OCI-LY3 (cell line): Measurements from ENCODE around the gene TMEM18.

ENCODE experiments used
- H2AFZ ChIP-seq: fragments of 200-600, 300-600 bp; shearing (Covaris generic); 2 replicates; pipeline ENCODE4 v1.6.0; 2014; ENCODE audit warnings: antibody characterized with exemption, low read depth, low read length
- H3K27ac ChIP-seq: fragments of 200-600, 300-600 bp; sonication (generic); 2 replicates; pipeline ENCODE4 v1.5.1; 2014; ENCODE audit warnings: mild to moderate bottlenecking, low read length, moderate library complexity, mixed read lengths
- H3K27me3 ChIP-seq: fragments of 200-600, 300-600 bp; sonication (generic); 2 replicates; pipeline ENCODE4 v1.6.1; 2014; ENCODE audit warnings: low read depth, low read length, mixed read lengths
- H3K36me3 ChIP-seq: fragments of 200-600, 300-600 bp; sonication (generic); replicated peaks from 2 replicates; pipeline ENCODE3; 2014; ENCODE audit warnings: low read depth, low read length, mixed read lengths
- H3K4me1 ChIP-seq: fragments of 300-600, 200-600 bp; sonication (generic); 2 replicates; pipeline ENCODE4 v1.6.1; 2014; ENCODE audit warnings: low read length, mixed read lengths
- H3K4me2 ChIP-seq: fragments of 200-600, 300-600 bp; sonication (generic); 2 replicates; pipeline ENCODE4 v1.6.1; 2014; ENCODE audit warnings: low read length, mixed read lengths
- H3K4me3 ChIP-seq: fragments of 300-600, 200-600 bp; sonication (generic); 2 replicates; pipeline ENCODE4 v1.5.1; 2014; ENCODE audit warnings: antibody characterized with exemption, mild to moderate bottlenecking, low read length, moderate library complexity
- H3K79me2 ChIP-seq: fragments of 300-600, 200-600 bp; shearing (Covaris generic); 2 replicates; pipeline ENCODE4 v1.6.1; 2014; ENCODE audit warnings: mild to moderate bottlenecking, low read length, mixed read lengths
- H3K9ac ChIP-seq: fragments of 300-600, 200-600 bp; shearing (Covaris generic); 2 replicates; pipeline ENCODE4 v1.6.0; 2014; ENCODE audit warnings: mild to moderate bottlenecking, low read length, moderate library complexity
- H3K9me3 ChIP-seq: fragments of 200-600, 300-600 bp; shearing (Covaris generic); 2 replicates; pipeline ENCODE4 v1.6.1; 2014; ENCODE audit warnings: low read length, mixed read lengths; ENCODE audit not compliant: insufficient read depth
- H4K20me1 ChIP-seq: fragments of 200-600, 300-600 bp; sonication (generic); 2 replicates; pipeline ENCODE4 v1.6.1; 2016; ENCODE audit warnings: low read length, mixed read lengths; ENCODE audit not compliant: insufficient read depth
- EZH2phosphoT487 ChIP-seq: fragments of 200-600 bp; shearing (Covaris generic); IDR thresholded peaks from 2 replicates; pipeline ENCODE4 v1.6.1; 2018; ENCODE audit warnings: antibody characterized with exemption, mixed run types, low read depth
- TF ChIP-seq, protein P1 (sequence below): fragments of 200-600, 300-600 bp; sonication (generic); IDR thresholded peaks from 2 replicates; pipeline ENCODE4 v1.5.1; 2014; ENCODE audit warnings: antibody characterized with exemption, low read length, low read depth

Gene TMEM18

GRCh38 chr2:693606-694005 is 16.4 kb upstream of the TMEM18 start:
- Histone ChIP-seq H3K4me1 (peaks cover 19% of the 10 kb centered on the region), H3K27me3 (no peaks in the 10 kb centered on the region), H3K9ac (no peak overlapping the region), H3K79me2 (no peaks in the 10 kb centered on the region), H2AFZ (no peak overlapping the region), H3K4me2 (no peak overlapping the region), H3K36me3 (no peaks in the 10 kb centered on the region), H3K9me3 (0 out of 2 replicates have a peak, but pooled peaks cover under 1% of the 10 kb centered on the region), H3K4me3 (no peak overlapping the region), H4K20me1 (no peaks in the 10 kb centered on the region), H3K27ac (no peak overlapping the region)
- TF ChIP-seq, protein P1, sequence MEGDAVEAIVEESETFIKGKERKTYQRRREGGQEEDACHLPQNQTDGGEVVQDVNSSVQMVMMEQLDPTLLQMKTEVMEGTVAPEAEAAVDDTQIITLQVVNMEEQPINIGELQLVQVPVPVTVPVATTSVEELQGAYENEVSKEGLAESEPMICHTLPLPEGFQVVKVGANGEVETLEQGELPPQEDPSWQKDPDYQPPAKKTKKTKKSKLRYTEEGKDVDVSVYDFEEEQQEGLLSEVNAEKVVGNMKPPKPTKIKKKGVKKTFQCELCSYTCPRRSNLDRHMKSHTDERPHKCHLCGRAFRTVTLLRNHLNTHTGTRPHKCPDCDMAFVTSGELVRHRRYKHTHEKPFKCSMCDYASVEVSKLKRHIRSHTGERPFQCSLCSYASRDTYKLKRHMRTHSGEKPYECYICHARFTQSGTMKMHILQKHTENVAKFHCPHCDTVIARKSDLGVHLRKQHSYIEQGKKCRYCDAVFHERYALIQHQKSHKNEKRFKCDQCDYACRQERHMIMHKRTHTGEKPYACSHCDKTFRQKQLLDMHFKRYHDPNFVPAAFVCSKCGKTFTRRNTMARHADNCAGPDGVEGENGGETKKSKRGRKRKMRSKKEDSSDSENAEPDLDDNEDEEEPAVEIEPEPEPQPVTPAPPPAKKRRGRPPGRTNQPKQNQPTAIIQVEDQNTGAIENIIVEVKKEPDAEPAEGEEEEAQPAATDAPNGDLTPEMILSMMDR, result no peak
- no peak for TF ChIP-seq EZH2phosphoT487

DNA sequence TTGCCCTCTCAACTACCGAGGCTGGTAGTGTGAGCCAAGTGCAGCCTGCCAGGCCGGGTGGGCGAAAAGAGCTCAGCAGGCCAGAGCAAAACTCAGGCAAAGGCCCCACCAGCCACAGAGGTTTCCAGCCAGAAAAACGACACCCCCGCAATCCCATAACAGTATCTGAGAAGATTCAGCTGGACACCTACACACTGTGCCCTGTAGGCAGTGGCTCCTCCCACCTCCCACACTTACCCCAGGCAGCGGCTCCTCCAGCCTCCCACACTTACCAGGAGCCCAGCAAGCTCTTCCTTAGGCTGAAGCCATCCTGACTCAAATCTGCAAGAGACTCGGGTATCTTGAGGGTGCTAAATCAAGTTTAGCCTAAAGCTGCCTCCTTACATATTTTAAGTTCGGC is 15.6 kb upstream of the TMEM18 start:
- Histone ChIP-seq H3K27ac (no peak overlapping the region), H3K4me2 (no peak overlapping the region), H2AFZ (no peak overlapping the region), H3K36me3 (peaks cover 4% of the 10 kb centered on the region), H3K9me3 (no peaks in the 10 kb centered on the region), H3K27me3 (no peaks in the 10 kb centered on the region), H4K20me1 (no peaks in the 10 kb centered on the region), H3K4me3 (no peak overlapping the region), H3K4me1 (peaks cover 19% of the 10 kb centered on the region), H3K79me2 (no peaks in the 10 kb centered on the region), H3K9ac (no peak overlapping the region)
- no peak for TF ChIP-seq EZH2phosphoT487
- TF ChIP-seq, protein P1, result no peak

DNA sequence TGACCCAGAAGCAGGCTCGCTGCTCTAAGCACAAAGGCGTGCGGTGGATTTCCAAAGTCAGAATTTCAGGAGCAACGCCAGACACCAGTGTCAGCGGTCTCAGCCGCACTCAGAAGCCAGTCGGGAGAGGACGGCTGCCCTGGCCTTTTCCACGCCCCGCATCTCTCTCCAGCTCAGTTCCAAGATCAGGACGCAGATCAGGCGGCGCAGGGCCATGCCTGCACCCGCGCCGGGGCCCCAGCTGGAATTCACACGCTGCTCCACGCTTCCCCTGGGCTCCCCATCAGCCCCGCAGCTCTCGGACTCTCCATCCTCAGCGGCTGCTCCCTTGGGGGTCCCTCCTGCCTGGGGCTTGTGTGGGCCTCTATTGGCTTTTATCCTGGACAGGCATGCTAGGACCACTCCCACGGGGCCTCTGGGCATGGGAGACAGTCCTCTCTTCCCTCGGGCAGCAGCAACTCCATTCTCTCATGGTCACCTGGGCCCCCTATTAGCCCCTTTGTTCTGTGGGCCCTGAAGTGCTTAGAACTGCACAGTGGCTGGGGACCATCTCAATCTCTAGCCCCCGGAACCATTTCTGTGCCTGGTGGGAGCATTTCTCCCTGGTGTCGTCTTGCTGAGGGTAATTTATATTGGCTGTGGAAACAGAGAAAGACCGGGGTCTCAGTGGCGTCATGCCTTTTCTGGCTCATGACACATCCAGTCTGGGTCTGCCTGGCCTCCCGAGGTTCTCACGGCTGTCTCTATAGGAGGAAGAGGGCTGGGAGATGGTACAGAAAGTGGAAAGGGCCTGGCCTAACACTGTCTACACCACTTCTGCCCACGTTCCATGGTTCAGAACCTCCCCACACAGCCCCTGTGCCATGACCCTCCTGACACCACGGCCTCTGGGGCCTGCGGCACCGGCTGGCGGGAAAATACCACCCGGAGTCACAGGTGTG is 14.9 kb upstream of the TMEM18 start:
- no peak overlapping the region for H3K4me3 ChIP-seq
- H3K27ac ChIP-seq, result no peak overlapping the region
- no peaks in the 10 kb centered on the region for H4K20me1 ChIP-seq
- H3K36me3 ChIP-seq, result peaks cover 4% of the 10 kb centered on the region
- H2AFZ ChIP-seq, result no peak overlapping the region
- H3K4me1 ChIP-seq, result peaks cover 12% of the 10 kb centered on the region
- H3K9me3 ChIP-seq, result no peaks in the 10 kb centered on the region
- H3K9ac ChIP-seq, result no peak overlapping the region
- TF ChIP-seq, protein P1, result no peak
- no peak for TF ChIP-seq EZH2phosphoT487
- H3K4me2 ChIP-seq, result no peak overlapping the region
- H3K27me3 ChIP-seq, result no peaks in the 10 kb centered on the region
- no peaks in the 10 kb centered on the region for H3K79me2 ChIP-seq

GRCh38 chr2:690799-691198 is 13.6 kb upstream of the TMEM18 start:
- no peak overlapping the region for H3K27ac ChIP-seq
- H2AFZ ChIP-seq, result no peak overlapping the region
- H3K9ac ChIP-seq, result no peak overlapping the region
- TF ChIP-seq, protein P1, result no peak
- TF ChIP-seq EZH2phosphoT487, result no peak
- no peaks in the 10 kb centered on the region for H3K4me1 ChIP-seq
- no peak overlapping the region for H3K4me3 ChIP-seq
- H3K27me3 ChIP-seq, result no peaks in the 10 kb centered on the region
- no peaks in the 10 kb centered on the region for H3K79me2 ChIP-seq
- H3K9me3 ChIP-seq, result peaks cover 1% of the 10 kb centered on the region; the same call in 1 of the 2 replicates
- peaks cover 4% of the 10 kb centered on the region for H3K36me3 ChIP-seq
- no peaks in the 10 kb centered on the region for H4K20me1 ChIP-seq
- H3K4me2 ChIP-seq, result no peak overlapping the region
